GM12878 (cell line): Measurements from ENCODE around the gene RGR. TPM values are rescaled to one million over a fixed set of nuclear protein-coding genes. Genes with fewer than 3 reads are reported as not detected.

Experiments
- ATAC-seq: fragments of 200-7000 bp; cut with Tn5 transposase; 3 replicates; pipeline ENCODE4 v1.9.1; 2020; ENCODE audit warnings: mild to moderate bottlenecking, moderate library complexity
- BruUV-seq: library from RNA; stranded (reverse); fragments of 400-500 nt; replicated peaks from 2 replicates; lab custom pipeline; 2021; lab: Mats Ljungman, UMichigan
- CTCF ChIA-PET: fragments of 300-600 bp; sonication (Branson Sonifier 250); formaldehyde crosslinking; extraction: SDS; loops from one replicate; lab custom pipeline; 2021; ENCODE audit warnings: inconsistent platforms; lab: Yijun Ruan, JAX
- POLR2A ChIA-PET: fragments of 350-600 bp; formaldehyde crosslinking; extraction: SDS; loops from one replicate; lab custom pipeline; 2021; ENCODE audit warnings: inconsistent platforms; lab: Charles Lee
- RAD21 ChIA-PET: fragments of 300-600 bp; sonication (Branson Sonifier 250); formaldehyde crosslinking; loops from one replicate; lab custom pipeline; 2023; ENCODE audit warnings: antibody characterized with exemption; ENCODE audit not compliant: unreplicated experiment; lab: Charles Lee
- SMC1A ChIA-PET: fragments of 300-600 bp; sonication (Branson Sonifier 250); formaldehyde crosslinking; loops from one replicate; lab custom pipeline; 2023; ENCODE audit not compliant: unreplicated experiment, uncharacterized antibody; lab: Charles Lee
- DNase-seq: peaks from one replicate; pipeline ENCODE4 v3.0.0-alpha.2; 2011; ENCODE audit warnings: low read depth, low spot score
- FAIRE-seq: peaks from 3 replicates; lab custom pipeline; 2011; peaks lifted over from hg19 to GRCh38; lab: Jason Lieb, UNC
- H2AFZ ChIP-seq: 2 replicates; pipeline ENCODE4 v1.6.0; 2011; ENCODE audit warnings: low read depth, low read length, control low read depth; ENCODE audit not compliant: control insufficient read depth
- H3K27ac ChIP-seq: 2 replicates; pipeline ENCODE4 v1.5.1; 2011; ENCODE audit warnings: control low read depth; ENCODE audit not compliant: control insufficient read depth, insufficient read depth
- H3K27me3 ChIP-seq, 2 experiments: replicated peaks in 1 of 2; 2 replicates each; pipeline versions ENCODE4 v1.6.0 to v1.6.1; 2011; ENCODE audit warnings: low read length in 1 of 2; ENCODE audit not compliant: control insufficient read depth in 2 of 2, insufficient read depth in 2 of 2
- H3K36me3 ChIP-seq, 2 experiments: 2 replicates each; pipeline ENCODE4 v1.5.1; 2011; ENCODE audit warnings: low read length in 1 of 2; ENCODE audit not compliant: control insufficient read depth in 2 of 2, insufficient read depth in 2 of 2
- H3K4me1 ChIP-seq: 2 replicates; pipeline ENCODE4 v1.6.1; 2011; ENCODE audit warnings: mild to moderate bottlenecking, low read length, moderate library complexity, mixed read lengths; ENCODE audit not compliant: control insufficient read depth, insufficient read depth
- H3K4me2 ChIP-seq: 2 replicates; pipeline ENCODE4 v1.6.0; 2011; ENCODE audit warnings: control low read depth; ENCODE audit not compliant: control insufficient read depth, insufficient read depth
- H3K4me3 ChIP-seq: fragments of 200-600 bp; sonication (generic); 2 replicates; pipeline ENCODE4 v1.5.1; 2016
- H3K79me2 ChIP-seq: 2 replicates; pipeline ENCODE4 v1.6.0; 2011; ENCODE audit warnings: low read length; ENCODE audit not compliant: control insufficient read depth, insufficient read depth
- H3K9ac ChIP-seq: 2 replicates; pipeline ENCODE4 v1.8.0; 2011; ENCODE audit warnings: low read length, control low read depth, mixed read lengths; ENCODE audit not compliant: control insufficient read depth, insufficient read depth
- H3K9me3 ChIP-seq: replicated peaks from 3 replicates; pipeline ENCODE4 v1.5.1; 2011; ENCODE audit warnings: mild to moderate bottlenecking, low read length; ENCODE audit not compliant: control insufficient read depth, insufficient read depth
- H4K20me1 ChIP-seq: 2 replicates; pipeline ENCODE4 v1.6.0; 2011; ENCODE audit not compliant: control insufficient read depth, insufficient read depth
- ATF2 ChIP-seq: IDR thresholded peaks from 2 replicates; pipeline ENCODE4 v1.6.1; 2012; ENCODE audit warnings: low read length, inconsistent platforms
- CBFB ChIP-seq: IDR thresholded peaks from 2 replicates; pipeline ENCODE4 v1.6.1; 2016; ENCODE audit warnings: antibody characterized with exemption, low read depth
- CREM ChIP-seq: IDR thresholded peaks from 2 replicates; pipeline ENCODE4 v1.6.1; 2014; ENCODE audit warnings: antibody characterized with exemption, low read depth
- EED ChIP-seq: sonication (generic); IDR thresholded peaks from 2 replicates; pipeline ENCODE4 v1.6.1; 2016; ENCODE audit warnings: antibody characterized with exemption, low read depth
- EP300 ChIP-seq, 2 experiments: fragments of 150-350 bp in 1 of 2; IDR thresholded peaks; 2 replicates each; pipeline ENCODE4 v1.6.1; 2011 to 2012; ENCODE audit warnings: low read depth in 2 of 2, low read length in 2 of 2, borderline replicate concordance in 1 of 2, improper control_type of control experiment in 1 of 2, inconsistent platforms in 1 of 2; ENCODE audit not compliant: control insufficient read depth in 1 of 2
- ETV6 ChIP-seq, 2 experiments: fragments of 450-650 bp in 1 of 2; IDR thresholded peaks in 1 of 2; conservative IDR thresholded peaks in 1 of 2; 2 replicates each; pipeline ENCODE4 v1.6.1; 2014; ENCODE audit warnings: antibody characterized with exemption in 1 of 2, borderline replicate concordance in 1 of 2, low read depth in 1 of 2, mild to moderate bottlenecking in 1 of 2, moderate library complexity in 1 of 2
- IKZF1 ChIP-seq: fragments of 450-650 bp; conservative IDR thresholded peaks from 2 replicates; pipeline ENCODE4 v1.6.1; 2017; ENCODE audit warnings: antibody characterized with exemption, mild to moderate bottlenecking
- IKZF2 ChIP-seq, 2 experiments: fragments of 450-650 bp; IDR thresholded peaks; 2 replicates each; pipeline ENCODE4 v1.6.1; 2017; ENCODE audit warnings: mild to moderate bottlenecking in 2 of 2, moderate library complexity in 2 of 2
- JUNB ChIP-seq: IDR thresholded peaks from 2 replicates; pipeline ENCODE4 v1.6.1; 2016; ENCODE audit warnings: antibody characterized with exemption, mild to moderate bottlenecking
- JUND ChIP-seq: IDR thresholded peaks from 2 replicates; pipeline ENCODE4 v1.6.1; 2012; ENCODE audit warnings: low read depth, mild to moderate bottlenecking, low read length, improper control_type of control experiment, moderate library complexity
- MXI1 ChIP-seq: fragments of 150-350 bp; IDR thresholded peaks from 2 replicates; pipeline ENCODE4 v1.6.1; 2011; ENCODE audit warnings: low read depth, mild to moderate bottlenecking, inconsistent platforms, low read length, improper control_type of control experiment
- NFIC ChIP-seq: IDR thresholded peaks from 2 replicates; pipeline ENCODE4 v1.6.1; 2012; ENCODE audit warnings: low read depth, mild to moderate bottlenecking, inconsistent platforms, low read length, moderate library complexity
- RUNX3 ChIP-seq: IDR thresholded peaks from 2 replicates; pipeline ENCODE4 v1.6.1; 2012; ENCODE audit warnings: low read length, inconsistent platforms
- SPI1 ChIP-seq: IDR thresholded peaks from 2 replicates; pipeline ENCODE4 v1.6.1; 2011; ENCODE audit warnings: low read depth, mild to moderate bottlenecking, low read length, moderate library complexity, borderline replicate concordance; ENCODE audit not compliant: insufficient read depth
- TCF3 ChIP-seq: IDR thresholded peaks from 2 replicates; pipeline ENCODE4 v1.6.1; 2012; ENCODE audit warnings: low read depth, mild to moderate bottlenecking, low read length, borderline replicate concordance; ENCODE audit not compliant: insufficient read depth
- USF2 ChIP-seq: IDR thresholded peaks from 2 replicates; pipeline ENCODE4 v1.6.1; 2011; ENCODE audit warnings: low read depth, low read length, improper control_type of control experiment, borderline replicate concordance
- ZBED1 ChIP-seq: IDR thresholded peaks from 2 replicates; pipeline ENCODE4 v1.6.1; 2016; ENCODE audit warnings: borderline replicate concordance
- WGBS: methylation state at CpG from one replicate; pipeline ENCODE4 v1.1.6; 2016; ENCODE audit warnings: low lambda C conversion rate; ENCODE audit not compliant: insufficient replicate concordance, insufficient coverage; ENCODE audit errors: missing lambda C conversion rate; 5-methylcytosine and 5-hydroxymethylcytosine counted together
- in situ Hi-C: fragments of 300-500 bp; cut with MboI; formaldehyde crosslinking; loops from 9 replicates; pipeline ENCODE4 v1.14.3; 2018; ENCODE audit warnings: mixed read lengths
- intact Hi-C: fragments of 100-400 bp; cut with micrococcal nuclease; formaldehyde crosslinking; loops from one replicate; pipeline ENCODE4 v1.14.2; 2022; ENCODE audit not compliant: unreplicated experiment
- polyA plus RNA-seq, 11 experiments: library from polyadenylated mRNA; depleted of rRNA in 4 of 11; unstranded in 6 of 11; stranded (reverse) in 5 of 11; fragments of >200 nt; fragmentation: Nextera tagmentation in 4 of 11; fragmentation: Illumina TruSeq in 1 of 11; extraction: Ambion mirVana in 4 of 11; extraction: Trizol in 1 of 11; gene quantifications; 1 replicate in 1 of 11; 2 replicates in 10 of 11; pipeline versions ENCODE4 v1.2.1 to v1.2.3, GENCODE V29; 2011 to 2016; ENCODE audit warnings: inconsistent platforms in 2 of 11, missing spikeins in 2 of 11, low read depth in 1 of 11
- total RNA-seq, 4 experiments: library from RNA; depleted of rRNA in 3 of 4; stranded (reverse); fragments of >200 nt in 3 of 4; fragmentation: Illumina TruSeq in 1 of 4; extraction: Trizol in 1 of 4; gene quantifications; 2 replicates each; pipeline versions ENCODE4 v1.2.1 to v1.2.3, GENCODE V29; 2013 to 2021

Gene RGR
- total and polyA plus RNA-seq, 10 of the 15 experiments (the other 5 are each of a cell fraction or from before 2014, with no cell fraction given), result not detected

- 8% methylated on average over 6 of the region's 6 CpGs for WGBS
- BruUV-seq, result no TSS peak
- no peaks in the 10 kb centered on the region; the same call in 2 of the 3 replicates for H3K9me3 ChIP-seq
- no peak overlapping the region for H3K9ac ChIP-seq
- H3K36me3 ChIP-seq, result no peaks in the 10 kb centered on the region
- intact Hi-C loops (no loop called here), in situ Hi-C loops (no loop called here)
- H3K4me1 ChIP-seq, result peaks cover 18% of the 10 kb centered on the region
- ChIA-PET SMC1A (no interaction called here), POLR2A (interaction anchor here (0.8 to 1.5 kb wide), 2 partner anchors 9 to 19 kb away, joined by 3 read pairs; no protein-coding TSS in a partner anchor), CTCF (interaction anchor here (1.3 to 2.0 kb wide), 3 partner anchors 39 to 103 kb away, joined by 3 to 5 read pairs (median 3); no protein-coding TSS in a partner anchor), RAD21 (no interaction called here)
- ATAC-seq (peak; percentile 77), DNase-seq (peak; percentile 26), FAIRE-seq (peak; percentile 78)
- TF ChIP-seq CREM (peak; percentile 37; the same call in 1 of the 2 replicates), JUNB (peak; percentile 65), TCF3 (no peak), ZBED1 (peak; percentile 49; the same call in 1 of the 2 replicates), USF2 (no peak), MXI1 (no peak), CBFB (peak; percentile 72; the same call in 1 of the 2 replicates), ETV6 (conservative IDR thresholded peaks at IDR 0.05 in 1 of 2, IDR thresholded peaks at IDR 0.05 in 1 of 2; ENCODE audit: borderline replicate concordance in 1 of 2, low read depth in 1 of 2) (peak in 1 of 2 experiments; percentile 37; a peak in 1 of 4 replicates), RUNX3 (peak; percentile 94), NFIC (peak; percentile 83; the same call in 1 of the 2 replicates), SPI1 (peak; percentile 63; the same call in 1 of the 2 replicates), IKZF1 (peak; percentile 43; the same call in 1 of the 2 replicates), ATF2 (0 out of 2 replicates have a peak, but pooled peaks have one; percentile 30), JUND (no peak), EED (peak; percentile 97), EP300 (IDR thresholded peaks at IDR 0.05; ENCODE audit: borderline replicate concordance in 1 of 2, control insufficient read depth in 1 of 2, low read depth in 2 of 2, low read length in 2 of 2) (peak in 1 of 2 experiments; percentile 28; a peak in 1 of 4 replicates), IKZF2 (IDR thresholded peaks at IDR 0.05) (peak; percentile 55 to 62)
- peak overlapping the region; percentile 80 for H3K4me2 ChIP-seq
- H3K4me3 ChIP-seq, result no peak overlapping the region; the same call in 1 of the 2 replicates
- no peak overlapping the region for H2AFZ ChIP-seq
- H3K79me2 ChIP-seq, result no peaks in the 10 kb centered on the region
- H3K27me3 ChIP-seq, result no peaks in the 10 kb centered on the region; a peak in 1 of 4 replicates
- no peaks in the 10 kb centered on the region for H4K20me1 ChIP-seq
- no peak overlapping the region for H3K27ac ChIP-seq
Measured at GRCh38 chr10:84308481-84309304, 63.8 kb downstream of the RGR start.
